Mesenchymal stem cell (in vitro differentiated cells and primary cell): ENCODE results near the gene AGAP1.

Source experiments
- DNase-seq: peaks from one replicate; pipeline ENCODE4 v3.0.0-alpha.2; 2013
- H2AFZ ChIP-seq: one replicate; pipeline ENCODE4 v1.6.1; 2013; ENCODE audit warnings: low read depth, mild to moderate bottlenecking, control low read depth, inconsistent platforms, low read length, moderate library complexity
- H2AK5ac ChIP-seq: 2 replicates; pipeline ENCODE4 v1.6.1; 2013; ENCODE audit warnings: low read length, moderate library complexity, mild to moderate bottlenecking, inconsistent platforms; ENCODE audit not compliant: severe bottlenecking
- H2BK120ac ChIP-seq: one replicate; pipeline ENCODE4 v1.6.1; 2013; ENCODE audit warnings: low read depth, mild to moderate bottlenecking, inconsistent platforms, low read length, moderate library complexity
- H2BK12ac ChIP-seq, 2 experiments: one replicate each; pipeline ENCODE4 v1.6.1; 2013; ENCODE audit warnings: inconsistent platforms in 2 of 2, low read length in 2 of 2, mild to moderate bottlenecking in 2 of 2, moderate library complexity in 2 of 2, control low read depth in 1 of 2
- H2BK15ac ChIP-seq: one replicate; pipeline ENCODE4 v1.6.1; 2013; ENCODE audit warnings: mild to moderate bottlenecking, low read depth, inconsistent platforms; ENCODE audit not compliant: poor library complexity, severe bottlenecking
- H2BK5ac ChIP-seq: 2 replicates; pipeline ENCODE4 v1.6.1; 2013; ENCODE audit warnings: low read depth, mild to moderate bottlenecking, low read length, control low read depth, inconsistent platforms; ENCODE audit not compliant: poor library complexity, severe bottlenecking
- H3K14ac ChIP-seq, 2 experiments: one replicate each; pipeline ENCODE4 v1.6.1; 2013; ENCODE audit warnings: inconsistent platforms in 2 of 2, low read length in 2 of 2, control low read depth in 1 of 2, mild to moderate bottlenecking in 1 of 2, moderate library complexity in 1 of 2
- H3K18ac ChIP-seq, 2 experiments: one replicate each; pipeline ENCODE4 v1.6.1; 2013; ENCODE audit warnings: inconsistent platforms in 2 of 2, low read length in 2 of 2, control low read depth in 1 of 2, low read depth in 1 of 2, mild to moderate bottlenecking in 1 of 2
- H3K23ac ChIP-seq, 2 experiments: one replicate each; pipeline ENCODE4 v1.6.1; 2013; ENCODE audit warnings: inconsistent platforms in 2 of 2, low read length in 2 of 2, mild to moderate bottlenecking in 2 of 2, moderate library complexity in 2 of 2, control low read depth in 1 of 2
- H3K27ac ChIP-seq: 2 replicates; pipeline ENCODE4 v1.5.1; 2013; ENCODE audit warnings: mild to moderate bottlenecking, moderate library complexity, low read length, control low read depth, inconsistent platforms; ENCODE audit not compliant: poor library complexity, severe bottlenecking
- H3K27me3 ChIP-seq, 2 experiments: 2 replicates each; pipeline versions ENCODE4 v1.6.1 to v1.7.0; 2013; ENCODE audit warnings: low read length in 2 of 2, mild to moderate bottlenecking in 2 of 2, moderate library complexity in 2 of 2, control low read depth in 1 of 2, inconsistent platforms in 1 of 2; ENCODE audit not compliant: control insufficient read depth in 1 of 2, insufficient read depth in 1 of 2
- H3K36me3 ChIP-seq, 2 experiments: 2 replicates each; pipeline versions ENCODE4 v1.6.1 to v1.7.0; 2013; ENCODE audit warnings: low read length in 2 of 2, control low read depth in 1 of 2, inconsistent platforms in 1 of 2, low read depth in 1 of 2, mild to moderate bottlenecking in 1 of 2; ENCODE audit not compliant: insufficient read depth in 2 of 2, control insufficient read depth in 1 of 2
- H3K4ac ChIP-seq, 2 experiments: one replicate each; pipeline ENCODE4 v1.6.1; 2013; ENCODE audit warnings: inconsistent platforms in 2 of 2, low read length in 2 of 2, mild to moderate bottlenecking in 2 of 2, moderate library complexity in 2 of 2, control low read depth in 1 of 2, low read depth in 1 of 2
- H3K4me1 ChIP-seq: 2 replicates; pipeline ENCODE4 v1.6.1; 2013; ENCODE audit warnings: low read depth, low read length, control low read depth; ENCODE audit not compliant: control insufficient read depth, insufficient read depth
- H3K4me2 ChIP-seq: 2 replicates; pipeline ENCODE4 v1.6.1; 2013; ENCODE audit warnings: low read length, mild to moderate bottlenecking, inconsistent platforms; ENCODE audit not compliant: poor library complexity, severe bottlenecking
- H3K4me3 ChIP-seq, 2 experiments: 2 replicates each; pipeline versions ENCODE4 v1.5.1 to v1.7.0; 2013; ENCODE audit warnings: low read length in 2 of 2, mild to moderate bottlenecking in 2 of 2, control low read depth in 1 of 2, low read depth in 1 of 2; ENCODE audit not compliant: insufficient read depth in 1 of 2
- H3K79me1 ChIP-seq: replicated peaks from 2 replicates; pipeline ENCODE4 v1.6.1; 2013; ENCODE audit warnings: mild to moderate bottlenecking, control low read depth, low read length, inconsistent platforms; ENCODE audit not compliant: poor library complexity, severe bottlenecking
- H3K9ac ChIP-seq: 2 replicates; pipeline ENCODE4 v1.7.0; 2013; ENCODE audit warnings: mild to moderate bottlenecking, low read length, moderate library complexity
- H3K9me3 ChIP-seq: 2 replicates; pipeline ENCODE4 v1.7.0; 2013; ENCODE audit warnings: mild to moderate bottlenecking, low read length; ENCODE audit not compliant: control insufficient read depth
- H4K8ac ChIP-seq: one replicate; pipeline ENCODE4 v1.6.1; 2013; ENCODE audit warnings: inconsistent platforms, mild to moderate bottlenecking, low read length, moderate library complexity
- H4K91ac ChIP-seq: one replicate; pipeline ENCODE4 v1.6.1; 2013; ENCODE audit warnings: mild to moderate bottlenecking, low read length, inconsistent platforms
- WGBS: methylation state at CpG from one replicate; pipeline ENCODE4 v1.1.7; 2013; ENCODE audit warnings: mixed read lengths; 5-methylcytosine and 5-hydroxymethylcytosine counted together

Gene AGAP1

GRCh38 chr2:235848946-235849345 is 355.1 kb downstream of the AGAP1 start:
- H2AK5ac ChIP-seq, result no peak overlapping the region
- H3K4me2 ChIP-seq, result no peak overlapping the region
- no peak overlapping the region for H2BK120ac ChIP-seq
- no peak overlapping the region for H3K9ac ChIP-seq
- no peak overlapping the region for H3K4ac ChIP-seq
- H3K4me3 ChIP-seq, result no peak overlapping the region
- H3K27me3 ChIP-seq, result no peaks in the 10 kb centered on the region
- H3K79me1 ChIP-seq, result peaks cover 15% of the 10 kb centered on the region
- no peak overlapping the region for H3K18ac ChIP-seq
- H2AFZ ChIP-seq, result no peak overlapping the region
- peaks cover 4% of the 10 kb centered on the region for H3K4me1 ChIP-seq
- H3K14ac ChIP-seq, result no peak overlapping the region
- 100% methylated on average over 4 of the region's 7 CpGs for WGBS
- H3K9me3 ChIP-seq, result no peaks in the 10 kb centered on the region
- no peak overlapping the region for H2BK12ac ChIP-seq
- no peak overlapping the region for H2BK5ac ChIP-seq
- no peak overlapping the region for H3K27ac ChIP-seq
- no peak for DNase-seq
- no peak overlapping the region for H4K8ac ChIP-seq
- no peak overlapping the region for H2BK15ac ChIP-seq
- peaks cover 5 to 11% of the 10 kb centered on the region in 2 experiments for H3K36me3 ChIP-seq
- no peak overlapping the region for H3K23ac ChIP-seq
- H4K91ac ChIP-seq, result no peak overlapping the region

- Histone ChIP-seq H3K23ac (no peak overlapping the region), H2BK15ac (no peak overlapping the region), H3K27ac (no peak overlapping the region), H2BK12ac (no peak overlapping the region), H3K4me1 (peaks cover 4% of the 10 kb centered on the region), H3K14ac (no peak overlapping the region), H3K4me2 (no peak overlapping the region), H3K79me1 (peaks cover 20% of the 10 kb centered on the region), H3K27me3 (no peaks in the 10 kb centered on the region), H2BK5ac (no peak overlapping the region), H3K9me3 (no peaks in the 10 kb centered on the region), H2AK5ac (no peak overlapping the region), H2BK120ac (no peak overlapping the region), H3K4me3 (no peak overlapping the region), H2AFZ (no peak overlapping the region), H3K36me3 (peaks cover 5 to 11% of the 10 kb centered on the region in 2 experiments), H4K8ac (no peak overlapping the region), H3K18ac (no peak overlapping the region), H3K9ac (no peak overlapping the region), H4K91ac (no peak overlapping the region), H3K4ac (no peak overlapping the region)
- DNase-seq, result no peak
- WGBS, result 97% methylated on average over 10 of the region's 10 CpGs
Observed at GRCh38 chr2:235849489-235849888, 355.6 kb downstream of the AGAP1 start.

DNA sequence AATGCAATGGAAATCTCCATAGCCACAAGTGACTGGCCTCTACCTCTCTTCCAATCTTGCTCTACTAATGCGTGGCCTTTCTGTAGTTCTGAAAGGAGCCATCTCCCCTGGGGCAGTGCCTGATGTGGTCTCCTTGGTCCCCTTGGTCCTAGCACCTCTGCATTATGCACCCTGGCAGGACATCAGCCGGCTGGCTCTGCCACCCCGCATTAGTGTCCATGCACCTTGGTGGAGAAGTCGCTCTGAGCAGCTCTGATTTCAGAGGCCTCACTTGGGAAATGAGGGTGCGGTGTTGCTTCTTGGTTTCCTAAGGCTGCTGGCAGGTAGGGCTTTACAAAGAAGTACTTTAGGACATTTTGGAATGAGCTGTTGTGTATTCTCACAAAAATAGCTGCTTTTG is 356.4 kb downstream of the AGAP1 start:
- no peak overlapping the region for H4K91ac ChIP-seq
- no peak overlapping the region for H2BK12ac ChIP-seq
- no peak overlapping the region for H2BK15ac ChIP-seq
- H3K4ac ChIP-seq, result no peak overlapping the region
- no peaks in the 10 kb centered on the region for H3K9me3 ChIP-seq
- no peak overlapping the region for H3K27ac ChIP-seq
- H2BK5ac ChIP-seq, result no peak overlapping the region
- H3K27me3 ChIP-seq, result no peaks in the 10 kb centered on the region
- H3K4me2 ChIP-seq, result no peak overlapping the region
- H3K4me3 ChIP-seq, result no peak overlapping the region
- no peak overlapping the region for H2AK5ac ChIP-seq
- no peak overlapping the region for H3K14ac ChIP-seq
- 92% methylated on average over 5 of the region's 5 CpGs for WGBS
- peaks cover 5 to 11% of the 10 kb centered on the region in 2 experiments for H3K36me3 ChIP-seq
- DNase-seq, result no peak
- peaks cover 4% of the 10 kb centered on the region for H3K4me1 ChIP-seq
- no peak overlapping the region for H4K8ac ChIP-seq
- no peak overlapping the region for H2AFZ ChIP-seq
- no peak overlapping the region for H2BK120ac ChIP-seq
- peaks cover 19% of the 10 kb centered on the region for H3K79me1 ChIP-seq
- no peak overlapping the region for H3K9ac ChIP-seq
- no peak overlapping the region for H3K23ac ChIP-seq
- H3K18ac ChIP-seq, result no peak overlapping the region

DNA sequence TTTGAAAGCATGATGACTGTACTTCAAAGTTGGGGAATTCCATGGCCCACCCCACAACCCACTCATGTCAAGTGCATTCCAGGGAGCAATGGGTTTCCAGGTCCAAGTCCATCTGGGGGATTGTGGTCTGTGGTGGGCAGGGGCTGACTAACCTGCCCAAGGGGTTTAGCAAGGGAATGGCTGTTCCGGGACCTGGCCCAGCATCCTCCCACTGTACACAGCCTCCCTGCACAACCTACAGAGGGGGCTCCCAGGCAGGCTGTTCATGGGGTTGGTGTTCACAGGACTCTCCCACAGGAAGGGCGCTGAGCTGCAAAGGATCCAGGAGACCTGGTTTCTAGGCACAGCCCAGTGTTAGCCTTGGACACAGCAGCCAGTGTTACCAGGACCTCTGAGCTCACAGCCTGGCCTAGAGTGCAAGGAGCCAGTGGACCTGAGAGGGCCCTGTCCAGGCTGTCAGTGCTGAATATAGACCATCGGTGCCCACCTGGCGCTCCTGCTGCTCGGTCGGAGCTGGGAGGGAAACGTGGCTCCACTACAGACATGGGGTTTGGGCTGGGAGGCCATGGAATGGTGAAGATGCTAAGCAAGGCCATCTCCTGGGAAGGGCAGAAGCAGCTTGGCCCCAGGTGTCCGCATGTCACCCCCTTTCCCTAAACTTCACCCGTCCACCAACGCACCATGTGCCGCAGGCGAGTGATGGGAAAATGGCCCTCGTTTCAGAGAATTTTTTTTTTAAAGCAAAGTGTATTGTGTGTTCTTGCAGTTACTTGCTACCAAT is 357.1 kb downstream of the AGAP1 start:
- Histone ChIP-seq H3K27ac (no peak overlapping the region), H3K4me2 (no peak overlapping the region), H2AFZ (no peak overlapping the region), H3K4me1 (peaks cover 1% of the 10 kb centered on the region), H2BK12ac (no peak overlapping the region), H3K27me3 (no peaks in the 10 kb centered on the region), H3K4me3 (no peak overlapping the region), H3K9ac (no peak overlapping the region), H3K9me3 (no peaks in the 10 kb centered on the region), H3K14ac (no peak overlapping the region), H2BK120ac (no peak overlapping the region), H3K23ac (no peak overlapping the region), H2BK15ac (no peak overlapping the region), H3K4ac (no peak overlapping the region), H2BK5ac (no peak overlapping the region), H2AK5ac (no peak overlapping the region), H4K8ac (no peak overlapping the region), H3K18ac (no peak overlapping the region), H3K79me1 (peaks cover 19% of the 10 kb centered on the region), H3K36me3 (peaks cover 5 to 11% of the 10 kb centered on the region in 2 experiments), H4K91ac (no peak overlapping the region)
- 99% methylated on average over 13 of the region's 13 CpGs for WGBS
- no peak for DNase-seq
